ENCODE results near the gene IL23A.
"Not testable (repeated sequence)": the region's sequence is repeated elsewhere in the genome, so short reads cannot be mapped to it uniquely, and the experiment has no call there.

GRCh38 chr12:56335527-56335926 is 3.2 kb upstream of the IL23A start:
- not testable (repeated sequence) for TF ChIP-seq TAF1, POLR2A (IDR thresholded peaks at IDR 0.05; ENCODE audit: low read depth, low read length)
